IMR-90 (cell line): ENCODE results near the gene SYCP1. TPM values are rescaled to one million over a fixed set of nuclear protein-coding genes. Genes with fewer than 3 reads are reported as not detected.

Experiments used
- ATAC-seq: fragments of 200-7000 bp; cut with Tn5 transposase; 2 replicates; pipeline ENCODE4 v1.9.1; 2020; ENCODE audit warnings: low read depth, mild to moderate bottlenecking, moderate library complexity
- BruUV-seq: library from RNA; stranded (reverse); fragments of 400-500 nt; replicated peaks from 2 replicates; lab custom pipeline; 2021; lab: Mats Ljungman, UMichigan
- CTCF ChIA-PET: fragments of 300-600 bp; formaldehyde crosslinking; extraction: SDS; loops from one replicate; lab custom pipeline; 2021; ENCODE audit warnings: antibody characterized with exemption; lab: Yijun Ruan, JAX
- POLR2A ChIA-PET: fragments of 300-600 bp; sonication (Branson Sonifier 250); formaldehyde crosslinking; loops from one replicate; lab custom pipeline; 2022; ENCODE audit warnings: antibody characterized with exemption; ENCODE audit not compliant: unreplicated experiment; lab: Charles Lee
- DNase-seq: peaks from one replicate; pipeline ENCODE4 v3.0.0; 2013
- H2AFZ ChIP-seq: replicated peaks from 2 replicates; pipeline ENCODE3; 2013; ENCODE audit warnings: low read length, mild to moderate bottlenecking; ENCODE audit not compliant: poor library complexity
- H2AK5ac ChIP-seq: 2 replicates; pipeline ENCODE4 v1.6.1; 2013; ENCODE audit warnings: low read depth, low read length, inconsistent platforms
- H2AK9ac ChIP-seq: replicated peaks from 2 replicates; pipeline ENCODE3; 2013; ENCODE audit warnings: mild to moderate bottlenecking, low read depth, low read length, moderate library complexity; ENCODE audit not compliant: poor library complexity
- H2BK120ac ChIP-seq: 2 replicates; pipeline ENCODE4 v1.6.1; 2013; ENCODE audit warnings: low read depth, low read length, inconsistent platforms
- H2BK15ac ChIP-seq: 3 replicates; pipeline ENCODE4 v1.6.1; 2013; ENCODE audit warnings: low read depth, low read length, inconsistent platforms
- H2BK20ac ChIP-seq: 2 replicates; pipeline ENCODE4 v1.6.1; 2013; ENCODE audit warnings: low read depth, mild to moderate bottlenecking, inconsistent platforms, low read length, moderate library complexity
- H2BK5ac ChIP-seq: 2 replicates; pipeline ENCODE4 v1.6.1; 2013; ENCODE audit warnings: mild to moderate bottlenecking, low read depth, low read length, inconsistent platforms; ENCODE audit not compliant: poor library complexity, severe bottlenecking
- H3K14ac ChIP-seq: replicated peaks from 2 replicates; pipeline ENCODE4 v1.6.1; 2013; ENCODE audit warnings: low read depth, low read length, inconsistent platforms
- H3K18ac ChIP-seq: 2 replicates; pipeline ENCODE4 v1.6.1; 2013; ENCODE audit warnings: low read depth, low read length, control low read depth
- H3K23ac ChIP-seq: 2 replicates; pipeline ENCODE4 v1.6.1; 2013; ENCODE audit warnings: low read depth, low read length, inconsistent platforms
- H3K27ac ChIP-seq: 2 replicates; pipeline ENCODE4 v1.5.1; 2013; ENCODE audit warnings: mild to moderate bottlenecking, control low read depth, low read length; ENCODE audit not compliant: insufficient read depth
- H3K27me3 ChIP-seq: 2 replicates; pipeline ENCODE4 v1.6.1; 2013; ENCODE audit warnings: low read length; ENCODE audit not compliant: control insufficient read depth, insufficient read depth
- H3K36me3 ChIP-seq: 2 replicates; pipeline ENCODE4 v1.6.1; 2013; ENCODE audit warnings: low read length, mixed read lengths; ENCODE audit not compliant: control insufficient read depth, insufficient read depth
- H3K4ac ChIP-seq: 2 replicates; pipeline ENCODE4 v1.6.1; 2013; ENCODE audit warnings: low read depth, low read length, inconsistent platforms
- H3K4me1 ChIP-seq: 2 replicates; pipeline ENCODE4 v1.6.1; 2013; ENCODE audit warnings: low read length, mixed read lengths; ENCODE audit not compliant: control insufficient read depth, insufficient read depth
- H3K4me2 ChIP-seq: 2 replicates; pipeline ENCODE4 v1.6.1; 2013; ENCODE audit warnings: low read depth, mild to moderate bottlenecking, control low read depth, low read length, moderate library complexity
- H3K4me3 ChIP-seq: 2 replicates; pipeline ENCODE4 v1.5.1; 2013; ENCODE audit warnings: low read depth, mild to moderate bottlenecking, control low read depth, low read length, moderate library complexity; ENCODE audit not compliant: insufficient read depth
- H3K56ac ChIP-seq: 2 replicates; pipeline ENCODE4 v1.6.1; 2013; ENCODE audit warnings: low read length, inconsistent platforms; ENCODE audit not compliant: insufficient read depth; ENCODE audit errors: extremely low read depth
- H3K79me1 ChIP-seq, 2 experiments: 2 replicates each; pipeline ENCODE4 v1.6.1; 2013; ENCODE audit warnings: low read length in 2 of 2, inconsistent platforms in 1 of 2, low read depth in 1 of 2
- H3K9ac ChIP-seq: 2 replicates; pipeline ENCODE4 v1.6.1; 2013; ENCODE audit warnings: low read depth, low read length, control low read depth
- H3K9me1 ChIP-seq: 2 replicates; pipeline ENCODE4 v1.6.1; 2013; ENCODE audit warnings: low read length, inconsistent platforms; ENCODE audit not compliant: insufficient read depth
- H3K9me3 ChIP-seq: 2 replicates; pipeline ENCODE4 v1.6.1; 2013; ENCODE audit warnings: low read length; ENCODE audit not compliant: control insufficient read depth, insufficient read depth
- H4K20me1 ChIP-seq: 2 replicates; pipeline ENCODE4 v1.6.1; 2013; ENCODE audit warnings: low read length, inconsistent platforms; ENCODE audit not compliant: insufficient read depth
- H4K5ac ChIP-seq: 2 replicates; pipeline ENCODE4 v1.6.1; 2013; ENCODE audit warnings: mild to moderate bottlenecking, low read depth, low read length, control low read depth
- H4K8ac ChIP-seq, 2 experiments: 2 replicates each; pipeline ENCODE4 v1.6.1; 2013; ENCODE audit warnings: low read depth in 2 of 2, low read length in 2 of 2, control low read depth in 1 of 2, inconsistent platforms in 1 of 2
- H4K91ac ChIP-seq: 2 replicates; pipeline ENCODE4 v1.6.1; 2013; ENCODE audit warnings: low read depth, low read length, inconsistent platforms; ENCODE audit not compliant: insufficient read depth
- CTCF ChIP-seq: conservative IDR thresholded peaks from 2 replicates; pipeline ENCODE4 v1.5.1; 2012; ENCODE audit warnings: mild to moderate bottlenecking, low read depth, low read length, improper control_type of control experiment
- ELK1 ChIP-seq: fragments of 150-350 bp; IDR thresholded peaks from 2 replicates; pipeline ENCODE4 v1.6.1; 2016; ENCODE audit warnings: low read depth, mild to moderate bottlenecking, low read length, moderate library complexity, borderline replicate concordance
- MXI1 ChIP-seq: IDR thresholded peaks from 2 replicates; pipeline ENCODE4 v1.6.1; 2012; ENCODE audit warnings: low read depth, mild to moderate bottlenecking, low read length, moderate library complexity, borderline replicate concordance
- USF2 ChIP-seq: fragments of 150-350 bp; IDR thresholded peaks from 2 replicates; pipeline ENCODE4 v1.6.1; 2017; ENCODE audit warnings: mild to moderate bottlenecking, antibody characterized with exemption, low read length, low read depth
- WGBS, 2 experiments: methylation state at CpG; one replicate each; pipeline versions ENCODE4 v1.1.5 to v1.1.7; 2013; ENCODE audit warnings: missing lambda C conversion rate in 2 of 2; ENCODE audit not compliant: insufficient read length in 1 of 2; ENCODE audit errors: extremely low coverage in 2 of 2; 5-methylcytosine and 5-hydroxymethylcytosine counted together
- dilution Hi-C: fragments of 300-500 bp; cut with HindIII; formaldehyde crosslinking; loops from one replicate; pipeline ENCODE4 v1.14.3; 2018; ENCODE audit warnings: low sequenced_read_pairs; ENCODE audit not compliant: unreplicated experiment
- in situ Hi-C: fragments of 300-500 bp; cut with MboI; formaldehyde crosslinking; loops from 3 replicates; pipeline ENCODE4 v1.14.3; 2019; ENCODE audit warnings: low sequenced_read_pairs, inconsistent platforms, mixed read lengths
- intact Hi-C: fragments of 100-400 bp; cut with micrococcal nuclease; formaldehyde crosslinking; loops from 2 replicates; pipeline ENCODE4 v1.10.0; 2022
- polyA plus RNA-seq, 3 experiments: library from polyadenylated mRNA; depleted of rRNA; stranded (reverse); fragments of >200 nt; gene quantifications; 2 replicates each; pipeline ENCODE4 v1.2.3, GENCODE V29; 2012; ENCODE audit warnings: low replicate concordance in 1 of 3
- total RNA-seq: library from RNA; depleted of rRNA; stranded (reverse); fragments of >200 nt; gene quantifications from 2 replicates; pipeline ENCODE4 v1.2.3, GENCODE V29; 2012

SYCP1 gene
- total and polyA plus RNA-seq, 2 of the 4 experiments (the other 2 are of a cell fraction) = not detected

- H4K91ac ChIP-seq = no peak overlapping the region
- ChIA-PET CTCF (no interaction called here), POLR2A (no interaction called here)
- TF ChIP-seq CTCF (no peak), ELK1 (no peak), MXI1 (no peak), USF2 (peak; percentile 39; the same call in 1 of the 2 replicates)
- DNase-seq (peak; percentile 24), ATAC-seq (no peak)
- 0% methylated on average over 1 of the region's 4 CpGs; no CpG with 5 or more reads in 1 of the 2 experiments for WGBS, 2 experiments
- no peak overlapping the region for H2BK120ac ChIP-seq
- H3K4ac ChIP-seq = no peak overlapping the region
- H4K5ac ChIP-seq = no peak overlapping the region
- H2BK20ac ChIP-seq = no peak overlapping the region
- H2BK15ac ChIP-seq = no peak overlapping the region
- no peak overlapping the region for H3K14ac ChIP-seq
- no peaks in the 10 kb centered on the region for H3K9me3 ChIP-seq
- intact Hi-C loops = no loop called here
- H2BK5ac ChIP-seq = no peak overlapping the region
- no peak overlapping the region for H2AK9ac ChIP-seq
- no peaks in the 10 kb centered on the region for H3K27me3 ChIP-seq
- in situ Hi-C loops = no loop called here
- no peak overlapping the region for H2AK5ac ChIP-seq
- no peak overlapping the region for H4K8ac ChIP-seq
- H3K4me3 ChIP-seq = no peak overlapping the region
- H3K4me1 ChIP-seq = no peaks in the 10 kb centered on the region
- H3K56ac ChIP-seq = no peak overlapping the region
- H3K27ac ChIP-seq = no peak overlapping the region
- no peak overlapping the region for H3K4me2 ChIP-seq
- no peaks in the 10 kb centered on the region for H3K9me1 ChIP-seq
- H2AFZ ChIP-seq = no peak overlapping the region
- H3K36me3 ChIP-seq = no peaks in the 10 kb centered on the region
- H4K20me1 ChIP-seq = no peaks in the 10 kb centered on the region
- BruUV-seq = no TSS peak
- dilution Hi-C loops = no loop called here
- H3K18ac ChIP-seq = no peak overlapping the region
- no peaks in the 10 kb centered on the region for H3K79me1 ChIP-seq
- no peak overlapping the region for H3K9ac ChIP-seq
- no peak overlapping the region for H3K23ac ChIP-seq
Measured at GRCh38 chr1:114833421-114833820, 21.2 kb upstream of the SYCP1 start.
